PC-3 (cell line): Measurements from ENCODE around the gene GALNTL6.

ENCODE experiments used
- CTCF ChIP-seq: fragments of 300-600 bp; sonication (generic); conservative IDR thresholded peaks from 2 replicates; pipeline ENCODE4 v1.5.1; 2017; ENCODE audit warnings: antibody characterized with exemption, low read depth, mild to moderate bottlenecking, low read length
- EZH2 ChIP-seq: fragments of 300-600 bp; sonication (generic); IDR thresholded peaks from one replicate; pipeline ENCODE4 v1.6.1; 2017; ENCODE audit warnings: antibody characterized with exemption, mild to moderate bottlenecking, low read length; ENCODE audit not compliant: unreplicated experiment

- TF ChIP-seq CTCF: no peak
- no peak for TF ChIP-seq EZH2
These were observed 818.6 kb downstream of the GALNTL6 start for GRCh38 chr4:172631832-172632231.
